Upper lobe of left lung (tissue), 4 donors: ENCODE measurements around the gene SLC22A17.

Experiments
- CTCF ChIP-seq, 6 experiments: fragments of 450-650 bp in 4 of 6; fragments of 200-600 bp in 2 of 6; sonication (generic) in 2 of 6; IDR thresholded peaks; one replicate each; pipeline ENCODE4 v1.5.1; 2016 to 2019; ENCODE audit warnings: antibody characterized with exemption in 6 of 6
- EP300 ChIP-seq, 4 donors: sonication (generic); formaldehyde crosslinking; IDR thresholded peaks; one replicate each; pipeline ENCODE4 v1.5.1; 2017; ENCODE audit warnings: antibody characterized with exemption in 4 of 4, control low read depth in 2 of 4
- POLR2A ChIP-seq, 4 donors: fragments of 450-650 bp; IDR thresholded peaks; one replicate each; pipeline ENCODE4 v1.5.1; 2016 to 2017; ENCODE audit warnings: antibody characterized with exemption in 4 of 4, mild to moderate bottlenecking in 2 of 4
- POLR2AphosphoS5 ChIP-seq, 2 donors: sonication (generic); formaldehyde crosslinking; IDR thresholded peaks; one replicate each; pipeline ENCODE4 v1.5.1; 2017; ENCODE audit warnings: antibody characterized with exemption in 2 of 2

GRCh38 chr14:23366426-23366921 is 13.8 kb upstream of the SLC22A17 start:
- no peak for TF ChIP-seq EP300 (IDR thresholded peaks at IDR 0.05)
- TF ChIP-seq CTCF (IDR thresholded peaks at IDR 0.05): no peak
- no peak for TF ChIP-seq POLR2AphosphoS5 (IDR thresholded peaks at IDR 0.05)
- no peak for TF ChIP-seq POLR2A (IDR thresholded peaks at IDR 0.05)
